HG03025 (cell line): ENCODE data around the gene SLC22A3.

ENCODE experiments used
- ATAC-seq: cut with Tn5 transposase; IDR thresholded peaks from one replicate; pipeline ENCODE4 v1.9.1; 2021; ENCODE audit warnings: mild to moderate bottlenecking, moderate library complexity; ENCODE audit not compliant: unreplicated experiment, low FRiP score

SLC22A3 gene

GRCh38 chr6:160398674-160399271 lies 50.6 kb downstream of the SLC22A3 start:
- ATAC-seq: peak; percentile 94

DNA sequence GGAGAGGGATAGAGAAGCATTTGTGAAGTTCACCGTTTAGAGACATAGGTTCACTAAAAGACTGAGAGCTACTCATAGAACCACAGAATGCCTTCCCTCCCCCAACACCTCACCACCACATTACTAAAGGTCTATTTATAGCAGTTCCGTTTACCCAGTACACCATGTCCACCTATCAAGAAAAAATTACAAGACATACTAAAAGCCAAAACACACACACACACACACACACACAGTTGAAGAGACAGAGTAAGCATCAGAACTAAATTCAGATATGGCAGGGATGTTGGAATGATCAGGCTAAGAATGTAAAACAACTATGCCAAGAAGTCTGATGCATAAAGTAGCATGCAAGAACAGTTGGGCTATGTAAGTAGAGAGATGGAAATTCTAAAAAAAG lies 52.3 kb downstream of the SLC22A3 start:
- no peak for ATAC-seq

- no peak for ATAC-seq
Observed at GRCh38 chr6:160408528-160408927, 60.4 kb downstream of the SLC22A3 start.

- no peak for ATAC-seq
Observed at GRCh38 chr6:160412993-160413392, 64.8 kb downstream of the SLC22A3 start.

GRCh38 chr6:160417146-160417545 lies 69.0 kb downstream of the SLC22A3 start:
- no peak for ATAC-seq

GRCh38 chr6:160417550-160417949 lies 69.4 kb downstream of the SLC22A3 start:
- no peak for ATAC-seq

DNA sequence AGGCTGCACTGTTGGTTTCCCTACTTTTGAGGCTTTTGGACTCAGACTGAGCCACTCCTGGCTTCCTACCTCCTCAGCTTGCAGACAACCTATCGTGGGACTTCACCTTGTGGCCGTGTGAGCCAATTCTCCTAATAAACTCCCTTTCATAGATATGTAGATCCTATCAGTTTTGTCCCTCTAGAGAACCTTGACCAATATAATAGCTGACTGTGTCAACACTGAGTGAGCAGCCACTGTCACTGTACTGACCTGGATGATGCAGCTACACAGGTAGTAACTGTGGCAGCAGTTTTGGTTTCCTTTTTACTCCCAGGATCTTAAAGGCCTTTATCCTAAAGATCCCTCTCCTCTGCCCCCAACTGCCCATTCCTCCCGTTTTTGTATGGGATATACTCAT lies 70.2 kb downstream of the SLC22A3 start:
- no peak for ATAC-seq

GRCh38 chr6:160419488-160419887 lies 71.3 kb downstream of the SLC22A3 start:
- ATAC-seq: no peak

DNA sequence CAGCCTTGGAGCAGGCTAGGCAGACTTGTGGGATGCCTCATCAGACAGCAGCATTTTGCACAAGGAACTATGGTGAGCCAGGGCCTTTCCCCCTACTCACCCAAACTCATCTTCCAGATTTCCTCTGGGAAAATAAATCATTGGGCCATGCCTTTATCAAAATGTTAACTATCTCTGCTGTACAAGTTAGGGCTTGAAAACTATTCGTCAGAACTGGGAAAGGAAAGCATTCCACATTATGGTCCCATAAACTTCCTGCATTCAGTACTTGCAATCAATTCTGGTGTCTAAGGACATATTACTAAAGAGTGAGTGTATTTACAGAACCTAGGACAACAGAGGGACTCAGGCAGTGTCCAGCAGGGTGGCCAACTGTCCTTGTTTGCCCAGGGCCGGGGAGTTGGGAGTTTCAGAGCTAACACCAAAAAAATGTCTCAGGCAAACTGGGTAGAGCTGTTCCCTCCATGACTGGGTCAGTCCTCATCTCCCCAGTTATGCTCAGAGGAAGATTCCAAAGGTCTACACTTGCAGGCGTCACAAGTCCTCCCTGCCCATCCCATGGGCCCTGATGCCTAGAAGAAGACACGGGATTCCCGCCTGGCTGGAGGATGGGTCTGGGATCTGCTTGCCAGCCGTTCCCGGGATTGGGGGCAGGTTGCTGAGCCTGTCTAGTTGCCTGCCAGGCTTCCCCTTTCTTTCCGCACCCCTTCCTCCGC lies 72.2 kb downstream of the SLC22A3 start:
- no peak for ATAC-seq

- ATAC-seq: no peak
Observed at GRCh38 chr6:160420969-160421556, 72.9 kb downstream of the SLC22A3 start.

- no peak for ATAC-seq
Observed at GRCh38 chr6:160421854-160422253, 73.7 kb downstream of the SLC22A3 start.

DNA sequence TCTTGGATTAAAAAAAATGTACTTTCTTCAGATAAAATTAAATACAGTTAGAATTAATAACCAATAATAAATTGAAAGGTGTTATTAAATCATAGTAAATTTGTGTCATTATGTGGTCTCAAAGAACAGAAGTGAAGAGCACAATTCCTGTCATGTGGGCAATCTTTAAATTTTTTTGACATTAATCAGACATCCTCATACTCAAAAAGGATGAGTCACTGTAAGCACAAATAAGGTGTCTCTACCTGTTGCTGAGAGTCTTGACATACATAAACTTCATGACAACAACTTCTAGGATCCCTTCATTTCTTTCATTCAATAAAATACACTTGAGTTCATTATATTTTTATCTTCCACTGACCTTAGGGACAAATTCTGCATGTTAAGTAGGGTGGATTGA lies 76.1 kb downstream of the SLC22A3 start:
- ATAC-seq: no peak

- ATAC-seq: no peak
Observed at GRCh38 chr6:160426136-160426535, 78.0 kb downstream of the SLC22A3 start.

DNA sequence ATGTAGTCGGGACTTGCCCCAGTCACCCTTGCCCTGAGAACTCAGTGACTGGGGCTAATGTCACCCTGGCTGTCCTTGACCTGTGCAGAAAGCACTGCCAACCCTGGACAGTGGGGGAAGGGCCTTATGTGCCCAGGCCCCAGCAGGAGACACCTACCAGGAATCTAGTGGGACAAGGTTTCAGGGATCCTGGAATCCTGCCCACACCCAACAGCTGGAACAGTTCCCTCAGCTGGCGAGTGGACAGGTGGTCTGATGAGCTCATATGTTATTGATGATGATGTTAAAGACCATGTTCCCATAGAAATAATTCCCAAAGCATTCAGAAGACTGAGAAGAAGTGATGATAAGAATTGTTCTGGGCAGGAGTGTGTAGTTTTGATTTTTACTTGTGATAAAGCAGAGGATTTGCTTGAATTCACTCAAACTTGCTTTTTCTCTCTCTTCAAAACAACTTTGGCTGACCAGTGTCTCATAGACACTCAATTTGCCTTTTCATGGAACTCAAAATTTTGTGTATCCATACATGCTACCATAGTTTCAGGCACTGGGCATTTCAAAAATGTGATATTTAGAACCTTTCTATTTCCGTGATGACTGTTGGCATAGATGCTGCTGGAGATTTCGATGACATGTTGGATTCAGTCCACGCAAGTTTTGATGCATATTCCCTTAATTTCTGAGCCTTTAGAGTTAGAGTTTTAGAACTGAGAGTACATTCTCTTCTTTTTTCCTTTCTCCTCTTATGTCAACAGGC lies 79.3 kb downstream of the SLC22A3 start:
- no peak for ATAC-seq

- no peak for ATAC-seq
Observed at GRCh38 chr6:160428069-160428430, 79.9 kb downstream of the SLC22A3 start.

DNA sequence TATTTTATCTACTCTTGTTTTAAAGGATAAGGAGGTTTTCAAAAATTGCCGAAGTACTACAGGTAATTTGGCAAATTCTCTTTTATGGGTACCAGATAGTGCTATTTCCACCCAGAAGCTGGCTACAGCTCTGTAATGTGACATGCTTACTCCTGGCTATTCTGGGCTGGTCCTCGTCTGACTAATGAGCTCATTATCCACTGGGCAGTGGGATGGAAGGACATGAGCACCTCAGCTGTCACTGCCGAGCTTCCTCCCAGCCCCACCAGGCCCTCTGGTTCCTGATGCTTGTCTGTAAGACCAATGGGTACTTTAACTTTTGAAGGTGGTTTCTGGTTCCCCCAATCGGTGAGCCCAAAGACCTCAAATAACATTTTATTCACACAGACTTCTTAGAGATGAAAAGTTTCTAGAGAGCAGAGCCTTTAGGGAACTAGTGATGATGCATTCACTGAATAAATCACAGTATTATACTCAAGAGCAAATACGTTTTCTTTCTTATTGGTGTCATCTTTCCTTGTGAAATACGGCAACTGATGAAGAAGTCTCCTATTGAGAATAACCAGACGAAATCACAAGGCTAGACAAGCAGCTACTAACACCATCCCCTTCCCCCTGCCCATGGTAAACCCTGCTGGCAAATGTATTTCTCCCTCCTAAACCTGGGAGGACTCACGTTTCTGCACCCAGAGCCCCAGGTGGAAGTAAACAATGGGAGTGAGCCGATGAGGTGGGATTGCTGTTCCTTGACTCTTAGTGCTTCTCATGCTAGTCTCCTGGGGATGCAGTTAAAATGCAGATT lies 80.8 kb downstream of the SLC22A3 start:
- no peak for ATAC-seq

DNA sequence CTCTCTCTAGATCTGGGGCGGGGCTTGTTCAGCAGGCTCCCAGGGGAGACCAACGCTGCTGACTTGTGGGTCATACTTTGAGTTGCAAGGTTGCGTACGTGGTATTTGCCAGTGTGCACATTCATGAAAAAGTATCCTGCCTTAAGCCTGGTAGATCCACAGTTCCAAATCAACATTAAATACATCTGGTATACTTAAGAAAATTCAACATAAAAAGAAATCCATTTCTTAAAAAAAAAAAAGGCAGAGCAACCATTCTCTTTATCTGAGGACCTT lies 81.4 kb downstream of the SLC22A3 start:
- no peak for ATAC-seq

- ATAC-seq: no peak
Observed at GRCh38 chr6:160430203-160430602, 82.0 kb downstream of the SLC22A3 start.

DNA sequence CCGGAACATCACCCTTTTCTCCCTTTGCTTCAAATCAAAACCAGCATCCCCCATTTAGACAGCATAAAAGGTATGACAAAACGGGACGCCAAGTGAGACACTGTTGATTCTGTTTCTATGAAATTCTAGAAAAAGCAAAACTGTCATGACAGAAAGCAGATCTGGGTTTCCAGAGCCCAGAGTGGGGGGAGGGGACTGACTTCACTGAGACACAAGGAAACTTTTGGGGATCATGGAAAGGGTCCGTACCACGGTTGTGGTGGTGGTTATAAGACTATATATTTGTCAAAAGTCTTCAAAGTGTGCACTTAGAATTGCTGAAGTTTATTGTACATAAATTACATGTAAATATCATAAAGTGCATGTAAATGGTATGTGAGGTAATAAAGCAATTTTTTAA lies 82.6 kb downstream of the SLC22A3 start:
- ATAC-seq: no peak

GRCh38 chr6:160431226-160431625 lies 83.0 kb downstream of the SLC22A3 start:
- ATAC-seq: no peak
